HG02678 (cell line): ENCODE measurements around the gene CLASRP.

Source experiments
- ATAC-seq: cut with Tn5 transposase; IDR thresholded peaks from one replicate; pipeline ENCODE4 v1.9.1; 2021; ENCODE audit warnings: mild to moderate bottlenecking, moderate library complexity; ENCODE audit not compliant: unreplicated experiment

CLASRP gene

GRCh38 chr19:45058622-45059159, 19.8 kb downstream of the CLASRP start:
- ATAC-seq: no peak

GRCh38 chr19:45059258-45059965, 20.6 kb downstream of the CLASRP start:
- no peak for ATAC-seq

GRCh38 chr19:45061965-45062364, 23.1 kb downstream of the CLASRP start:
- no peak for ATAC-seq

- no peak for ATAC-seq
These were observed 25.3 kb downstream of the CLASRP start for GRCh38 chr19:45063851-45064801.

GRCh38 chr19:45066921-45067661, 28.2 kb downstream of the CLASRP start:
- no peak for ATAC-seq

GRCh38 chr19:45068041-45068440, 29.2 kb downstream of the CLASRP start:
- ATAC-seq: no peak

DNA sequence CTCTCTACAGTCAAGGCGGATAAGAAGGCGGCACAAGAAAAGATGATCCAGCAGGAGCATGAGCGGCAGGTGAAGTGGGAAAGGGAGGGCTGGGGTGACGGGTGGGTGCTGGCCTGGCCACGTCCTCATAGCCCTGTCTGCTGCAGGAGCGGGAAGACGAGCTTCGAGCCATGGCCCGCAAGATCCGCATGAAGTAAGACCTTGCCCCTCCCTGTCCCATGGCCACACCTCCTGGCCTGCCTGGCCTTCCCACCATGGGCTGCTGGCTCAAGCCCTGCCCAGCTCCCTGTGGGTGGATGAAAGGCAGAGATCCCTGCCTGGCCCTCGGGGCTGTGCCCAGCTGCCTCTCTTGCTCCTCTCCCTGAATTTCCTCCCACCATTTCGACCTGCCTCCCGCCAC, 30.2 kb downstream of the CLASRP start:
- no peak for ATAC-seq

DNA sequence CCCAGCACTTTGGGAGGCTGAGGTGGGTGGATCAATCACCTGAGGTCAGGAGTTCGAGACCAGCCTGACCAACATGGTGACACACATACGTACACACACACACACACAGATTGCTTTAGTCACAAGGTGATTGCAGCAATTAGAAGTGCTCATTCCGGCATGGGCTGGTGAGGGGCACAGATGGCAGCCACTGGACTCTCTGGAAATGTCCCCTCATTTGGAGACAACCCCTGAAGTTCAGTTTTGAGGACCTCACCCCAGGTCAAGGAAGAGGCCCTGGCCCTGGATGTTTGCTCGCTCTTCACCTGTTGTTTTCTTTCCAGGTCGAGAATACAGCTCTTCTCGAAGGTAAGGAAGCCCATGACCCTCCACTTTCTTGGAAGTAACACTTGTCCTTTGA, 31.4 kb downstream of the CLASRP start:
- no peak for ATAC-seq

DNA sequence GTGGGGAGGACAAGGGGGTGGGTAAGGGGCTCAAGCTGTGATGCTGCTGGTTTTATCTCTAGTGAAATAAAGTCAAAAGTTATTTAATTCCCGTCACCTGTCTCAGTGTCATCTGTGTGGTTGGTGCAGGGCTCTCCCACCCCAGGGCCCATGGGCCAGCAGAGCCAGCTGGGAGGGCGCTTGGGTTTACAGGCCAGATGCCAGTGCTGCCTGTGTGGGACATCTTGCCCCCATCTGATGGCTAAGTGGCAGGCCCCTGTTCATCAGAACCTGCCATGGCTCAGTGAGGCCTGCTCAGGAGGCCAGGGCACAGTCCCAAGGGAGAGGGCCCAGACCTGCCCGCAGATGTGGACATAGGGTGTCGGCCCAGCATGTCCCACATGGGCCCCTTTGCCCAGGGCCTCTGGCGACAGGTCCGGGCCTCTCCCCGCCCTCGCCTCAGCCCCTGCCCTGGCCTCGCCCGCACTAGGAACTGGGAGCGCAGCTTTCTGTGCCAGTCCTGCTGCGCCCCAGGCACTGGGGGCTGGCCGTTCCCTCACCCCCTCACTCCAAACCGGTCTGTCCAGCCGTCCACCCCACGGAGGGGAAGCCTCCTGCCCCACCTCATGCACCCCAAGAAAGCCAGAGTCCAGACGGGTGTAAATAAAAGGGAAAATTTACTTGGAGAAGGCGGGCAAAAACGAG, 32.2 kb downstream of the CLASRP start:
- no peak for ATAC-seq

GRCh38 chr19:45071545-45071938, 32.7 kb downstream of the CLASRP start:
- no peak for ATAC-seq

- ATAC-seq: no peak
These were observed 33.3 kb downstream of the CLASRP start for GRCh38 chr19:45071969-45072790.

GRCh38 chr19:45074744-45075300, 36.0 kb downstream of the CLASRP start:
- ATAC-seq: no peak

DNA sequence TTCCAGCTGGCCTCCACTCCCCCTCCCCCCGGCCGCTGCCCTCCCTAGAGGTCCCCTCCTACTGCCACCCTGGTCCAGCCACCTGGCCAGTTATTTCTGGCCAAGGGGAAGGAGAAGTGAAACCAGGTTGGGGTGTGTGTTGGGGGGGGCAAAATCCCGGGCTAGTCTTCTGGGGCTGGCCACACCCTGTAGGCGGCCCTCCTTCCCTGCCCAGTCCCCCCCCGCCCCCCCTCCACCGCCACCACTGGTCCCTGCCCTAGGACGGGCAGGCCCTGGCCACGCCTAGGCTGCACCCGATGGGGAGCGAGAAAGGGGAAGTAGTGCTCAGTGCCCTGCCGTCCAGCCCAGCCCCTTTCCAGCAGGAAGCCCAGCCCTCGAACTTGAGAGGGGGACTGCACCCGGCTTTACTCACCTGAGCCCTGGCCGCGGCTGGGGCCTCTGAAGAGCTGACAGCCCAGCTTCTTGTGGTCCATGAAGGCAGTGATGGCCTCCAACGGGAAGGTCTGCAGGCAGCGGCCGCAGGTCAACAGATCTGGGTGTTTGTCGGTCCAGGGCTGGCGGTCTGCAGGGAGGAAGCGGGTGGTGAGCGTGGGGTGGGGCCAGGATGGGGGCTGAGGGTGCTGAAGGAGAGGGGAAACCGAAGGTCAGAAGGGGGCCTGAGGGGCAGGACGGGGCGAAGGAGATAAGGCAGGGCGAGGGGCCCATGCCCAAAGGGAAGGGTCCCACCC, 36.6 kb downstream of the CLASRP start:
- peak; percentile 66 for ATAC-seq

DNA sequence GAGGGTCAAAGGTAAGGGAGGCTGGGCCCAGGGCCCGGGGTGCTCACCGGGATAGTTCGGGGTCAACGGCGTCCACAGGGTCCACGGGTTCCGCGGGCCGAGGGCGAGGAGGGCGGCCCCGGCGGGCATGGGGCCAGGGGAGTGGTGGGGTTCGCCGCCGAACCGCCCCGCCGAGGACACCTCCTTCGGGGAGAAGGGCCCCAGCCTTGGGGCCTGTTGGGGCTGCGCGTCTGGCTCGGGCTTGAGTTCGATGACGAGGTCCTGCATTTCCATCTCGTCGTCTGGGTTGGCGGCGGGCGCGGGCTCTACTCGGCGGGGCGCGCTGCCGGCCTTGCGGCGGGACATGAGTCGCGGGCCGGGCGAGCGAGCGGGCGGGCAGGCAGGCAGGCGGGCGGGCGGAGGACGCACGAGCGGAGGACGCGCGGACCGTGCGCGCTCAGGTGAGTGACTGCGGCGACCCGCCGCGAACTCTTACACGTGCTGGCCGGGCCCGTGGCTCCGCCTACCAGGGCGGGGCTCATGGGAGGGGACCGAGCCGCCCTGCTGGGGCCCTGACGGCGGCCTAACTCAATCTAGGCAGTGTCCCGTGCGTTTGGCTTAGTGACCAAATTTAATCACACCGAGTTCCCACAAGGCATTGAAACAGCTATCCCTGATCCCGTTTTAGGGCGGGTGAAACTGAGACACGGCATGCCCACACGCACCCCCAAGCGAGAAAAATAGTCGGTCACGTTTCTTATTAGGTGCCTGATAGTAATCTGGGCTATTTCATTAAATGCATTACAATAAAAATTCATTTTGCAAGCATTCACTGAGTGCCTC, 37.4 kb downstream of the CLASRP start, which contains the start of gene ZNF296:
Gene ZNF296 (minus strand): TSS at position 450 of the 822 bp plus-strand sequence. CDS start 105 bp downstream, at position 345.
- peak; percentile 43 for ATAC-seq

DNA sequence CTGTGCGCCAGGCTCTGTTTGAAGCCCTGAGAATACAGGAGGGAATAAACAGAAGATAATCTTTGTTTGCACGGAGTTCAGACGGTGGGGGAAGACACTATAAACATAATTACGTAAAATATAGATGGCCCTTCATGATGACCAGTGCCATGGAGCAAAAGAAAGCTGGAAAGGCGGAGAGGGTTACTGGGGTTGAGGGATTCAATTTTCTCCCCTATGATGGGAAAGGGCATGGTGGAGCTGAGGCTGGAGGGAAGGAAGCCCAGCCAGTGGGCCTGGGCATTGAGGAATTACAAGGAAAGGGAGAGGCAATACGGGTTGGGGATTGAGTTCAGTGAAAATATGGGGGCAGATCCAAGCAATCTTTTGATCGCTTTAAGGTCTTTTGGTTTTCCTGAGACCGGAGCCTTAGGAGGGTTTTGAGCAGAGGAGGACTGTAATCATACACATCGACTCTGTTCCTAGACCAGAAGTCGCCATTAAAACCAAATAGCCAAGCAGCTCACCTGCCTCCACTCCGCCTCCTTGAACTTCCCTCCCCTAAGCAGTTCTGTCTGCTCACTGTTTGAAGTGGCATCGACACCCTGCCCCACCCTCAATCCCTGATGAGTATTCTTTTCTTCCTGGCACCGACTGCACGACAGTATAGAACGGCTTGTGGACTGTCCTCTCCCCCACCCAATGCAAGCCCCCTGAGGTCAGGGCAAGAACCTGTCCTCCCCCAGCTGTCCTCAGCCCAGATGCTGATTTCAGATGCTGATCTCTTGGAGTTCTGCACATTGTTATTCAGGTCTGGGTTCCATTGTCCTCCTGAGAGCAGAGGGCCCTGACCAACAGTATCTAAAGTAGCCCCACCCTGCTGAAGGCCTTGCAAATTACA, 38.2 kb downstream of the CLASRP start:
- ATAC-seq: no peak

DNA sequence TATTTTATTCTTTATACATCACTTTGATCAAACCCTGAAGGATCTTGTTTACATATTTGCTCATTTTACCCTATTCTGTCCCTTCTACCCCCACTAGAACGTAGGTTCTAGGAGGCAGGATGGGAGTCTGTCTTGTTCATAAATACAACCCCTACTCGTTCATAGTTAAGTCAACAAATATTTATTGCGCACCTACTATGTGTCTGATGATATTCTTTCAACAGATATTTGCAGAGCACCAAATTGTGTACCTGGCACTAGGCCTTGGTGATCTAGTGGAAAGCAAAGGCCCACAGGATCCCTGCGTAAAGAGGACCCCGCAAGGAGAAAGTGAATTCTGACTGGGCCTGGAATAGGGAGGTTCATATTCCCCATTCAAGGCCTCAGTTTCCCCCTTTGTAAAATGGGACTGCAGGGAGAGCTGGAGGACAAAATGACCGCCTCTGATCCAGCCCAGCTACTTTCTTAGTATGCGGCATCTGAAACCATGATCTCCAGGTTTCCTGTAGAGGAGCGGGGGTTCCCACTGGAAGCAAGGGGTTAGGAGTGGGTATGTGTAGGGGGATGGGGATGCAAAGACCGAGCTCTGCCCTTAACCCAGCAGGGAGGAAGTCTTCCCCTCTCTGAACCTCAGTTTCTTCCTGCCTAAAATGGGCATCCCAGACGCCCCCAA, 39.7 kb downstream of the CLASRP start:
- ATAC-seq: no peak
